Activated CD8-positive, alpha-beta memory T cell treated with anti-CD3 and anti-CD28 coated beads for 1 hour (primary cell): ENCODE measurements around the gene TRAF1.

Source experiments
- DNase-seq, 2 donors: peaks; one replicate each; pipeline ENCODE4 v3.0.0-alpha.2; 2020; ENCODE audit warnings: low read depth in 1 of 2; ENCODE audit errors: extremely low read depth in 1 of 2

TRAF1 gene

GRCh38 chr9:120911295-120911837, 15.2 kb downstream of the TRAF1 start:
- no peak for DNase-seq

GRCh38 chr9:120910643-120911042, 16.0 kb downstream of the TRAF1 start:
- DNase-seq, result no peak

GRCh38 chr9:120909904-120910303, 16.7 kb downstream of the TRAF1 start:
- peak in 1 of 2 donors; percentile 66 for DNase-seq

DNA sequence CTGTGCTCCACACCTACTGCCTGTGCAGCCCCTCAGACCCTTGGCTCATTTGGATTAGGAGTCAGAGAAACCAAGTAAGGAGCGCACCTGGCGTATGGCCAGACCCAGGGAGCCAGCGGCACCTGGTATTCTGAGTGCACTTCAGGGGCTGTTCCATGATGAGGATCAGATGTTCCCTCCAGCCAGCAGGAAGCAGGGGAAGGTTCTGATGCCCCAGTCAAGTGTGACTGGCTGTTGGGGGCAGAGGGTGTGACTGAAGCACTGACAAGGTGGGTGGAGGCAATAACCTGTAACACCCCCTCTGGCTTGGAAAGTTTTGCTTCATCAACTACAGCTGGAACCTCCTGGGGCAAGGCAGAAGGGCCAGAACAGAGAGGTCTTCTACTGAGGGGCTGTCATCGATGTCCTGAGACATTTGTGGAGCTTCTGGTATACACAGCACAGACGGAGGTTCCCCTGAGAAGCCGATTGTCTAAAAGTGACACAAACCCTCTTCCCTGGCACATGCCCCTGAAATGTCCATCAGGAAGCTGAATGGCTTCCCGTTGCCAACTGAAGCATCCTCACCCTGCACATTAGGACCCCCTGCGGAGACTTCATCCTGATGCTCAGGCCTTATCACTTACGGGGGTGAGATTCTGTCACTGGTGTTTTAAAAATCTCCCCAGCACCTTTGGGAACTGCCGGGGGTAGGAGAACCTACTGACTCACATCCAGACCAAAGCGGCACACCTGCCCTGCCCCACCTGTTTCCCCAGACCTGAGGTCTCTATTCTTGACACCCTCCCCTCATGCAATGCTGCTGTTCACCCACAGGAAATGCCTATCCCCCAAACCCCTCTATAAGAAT, 21.1 kb downstream of the TRAF1 start:
- no peak for DNase-seq

GRCh38 chr9:120904978-120905301, 21.7 kb downstream of the TRAF1 start:
- DNase-seq, result no peak

- no peak for DNase-seq
These were observed 22.3 kb downstream of the TRAF1 start for GRCh38 chr9:120904061-120904977.

DNA sequence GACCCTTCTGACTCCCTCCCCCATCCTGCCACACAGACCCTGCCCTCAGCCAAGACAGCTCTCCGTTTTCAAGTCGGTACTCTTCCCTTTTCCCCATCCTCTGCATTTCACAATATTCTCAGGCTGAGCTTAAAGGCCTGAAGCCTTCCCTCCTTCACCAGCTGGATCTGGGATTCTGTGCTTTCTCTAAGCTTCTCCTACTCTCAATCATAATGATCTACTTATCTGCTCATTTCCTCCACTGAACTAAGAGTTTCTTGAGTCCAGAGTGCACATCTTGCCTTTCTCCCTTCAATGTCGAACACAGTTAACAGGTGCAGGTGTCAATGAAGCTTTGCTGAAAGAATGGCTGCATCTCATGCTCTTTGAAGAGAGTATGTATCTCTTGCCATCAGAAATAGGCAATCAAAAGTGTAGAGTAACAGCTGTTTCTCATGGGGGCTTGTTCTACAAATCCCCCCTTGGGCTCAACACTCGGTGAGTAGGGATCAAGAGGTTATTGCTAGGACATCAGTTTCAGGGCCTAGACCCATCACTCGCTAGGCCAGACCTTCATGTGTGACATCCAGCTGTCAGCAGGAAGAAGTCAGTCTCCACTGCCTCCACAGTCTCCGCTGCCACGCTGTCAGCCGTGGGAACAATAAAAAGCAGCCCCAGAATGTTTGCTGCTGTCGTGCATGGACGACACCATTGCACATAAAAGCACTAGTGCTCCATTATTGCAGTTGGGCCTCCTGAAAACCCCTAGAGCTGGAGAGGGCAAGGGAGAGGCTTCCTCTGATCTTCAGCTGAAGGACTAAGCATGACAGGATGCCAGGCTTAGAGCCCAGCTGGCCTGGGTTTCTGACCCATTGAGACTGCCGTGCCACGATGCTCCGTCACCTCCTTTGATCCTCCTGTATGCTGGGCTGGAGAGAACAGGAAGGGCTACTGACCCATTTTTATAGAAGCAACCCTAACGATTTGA, 23.7 kb downstream of the TRAF1 start:
- DNase-seq, result no peak

DNA sequence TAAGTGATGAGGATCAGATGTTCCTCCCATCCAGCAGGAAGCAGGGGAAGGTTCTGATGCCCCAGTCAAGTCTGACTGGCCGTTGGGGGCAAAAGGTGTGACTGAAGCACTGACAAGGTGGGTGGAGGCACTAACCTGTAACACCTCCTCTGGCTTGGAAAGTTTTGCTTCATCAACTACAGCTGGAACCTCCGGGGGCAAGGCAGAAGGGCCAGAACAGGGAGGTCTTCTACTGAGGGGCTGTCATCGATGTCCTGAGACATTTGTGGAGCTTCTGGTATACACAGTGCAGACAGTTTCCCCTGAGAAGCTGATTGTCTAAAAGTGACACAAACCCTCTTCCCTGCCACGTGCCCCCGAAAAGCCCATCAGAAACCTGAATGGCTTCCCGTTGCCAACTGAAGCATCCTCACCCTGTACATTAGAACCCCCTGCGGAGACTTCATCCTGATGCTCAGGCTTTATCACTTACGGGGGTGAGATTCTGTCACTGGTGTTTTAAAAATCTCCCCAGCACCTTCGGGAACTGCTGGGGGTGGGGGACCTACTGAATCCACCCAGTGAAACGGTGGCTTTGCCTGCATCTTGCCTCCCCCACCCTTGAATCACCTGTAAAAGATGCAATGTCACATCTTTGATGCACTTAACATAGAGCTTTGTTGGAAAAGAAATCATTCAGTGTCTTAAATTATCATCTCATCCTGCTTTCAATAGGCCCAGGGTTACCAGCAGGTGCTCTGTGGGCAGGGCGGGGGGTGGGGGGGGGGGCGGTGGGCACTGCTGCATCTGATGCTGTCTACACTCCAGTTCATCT, 24.6 kb downstream of the TRAF1 start:
- no peak for DNase-seq

GRCh38 chr9:120900824-120901223, 25.8 kb downstream of the TRAF1 start:
- no peak for DNase-seq

DNA sequence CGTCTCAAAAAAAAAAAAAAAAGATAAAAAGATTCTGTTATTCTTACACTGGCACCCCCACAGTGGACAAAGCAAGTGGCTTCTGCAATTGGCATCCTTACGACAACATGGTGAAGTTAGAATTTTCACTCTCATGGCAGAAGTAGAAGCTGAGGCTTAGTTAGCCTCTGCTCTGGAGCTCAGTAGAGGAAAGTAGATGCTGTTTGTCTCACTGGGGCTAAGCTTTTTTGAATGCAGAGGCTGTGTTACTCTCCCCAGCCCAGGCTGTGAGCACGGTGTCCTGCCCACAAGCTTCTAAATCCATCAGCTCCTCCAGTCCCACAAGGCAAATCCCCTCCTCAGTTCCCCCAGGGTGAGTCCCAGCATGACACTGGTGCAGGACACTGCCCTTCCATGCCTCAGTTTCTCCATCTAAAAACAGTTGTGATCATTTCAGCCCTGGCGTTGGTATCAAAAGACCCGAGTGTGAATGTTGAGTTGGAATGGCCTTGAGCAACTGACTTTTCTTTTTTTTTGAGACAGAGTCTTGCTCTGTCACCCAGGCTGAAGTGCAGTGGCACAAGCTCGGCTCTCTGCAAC, 27.0 kb downstream of the TRAF1 start:
- no peak for DNase-seq

DNA sequence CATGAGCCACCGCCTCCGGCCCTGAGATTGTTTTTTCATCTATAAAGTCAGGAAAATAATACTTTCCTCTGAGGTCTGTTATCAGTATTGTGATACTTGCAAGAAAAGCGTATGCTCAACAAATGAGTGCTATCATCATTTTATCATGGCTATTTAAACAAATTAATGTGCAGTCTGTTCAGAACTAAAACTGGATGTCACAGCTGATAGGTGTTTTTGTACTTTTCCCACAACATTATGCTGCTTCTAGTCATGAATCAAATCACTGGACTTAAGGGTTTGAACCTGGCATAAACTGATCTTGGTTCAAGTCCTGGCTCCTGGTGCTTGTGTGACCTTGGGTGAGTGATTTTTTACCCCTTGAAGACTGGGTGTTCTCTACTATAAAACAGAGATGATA, 28.2 kb downstream of the TRAF1 start:
- DNase-seq, result no peak

- DNase-seq, result no peak
These were observed 30.6 kb downstream of the TRAF1 start for GRCh38 chr9:120895951-120896350.

DNA sequence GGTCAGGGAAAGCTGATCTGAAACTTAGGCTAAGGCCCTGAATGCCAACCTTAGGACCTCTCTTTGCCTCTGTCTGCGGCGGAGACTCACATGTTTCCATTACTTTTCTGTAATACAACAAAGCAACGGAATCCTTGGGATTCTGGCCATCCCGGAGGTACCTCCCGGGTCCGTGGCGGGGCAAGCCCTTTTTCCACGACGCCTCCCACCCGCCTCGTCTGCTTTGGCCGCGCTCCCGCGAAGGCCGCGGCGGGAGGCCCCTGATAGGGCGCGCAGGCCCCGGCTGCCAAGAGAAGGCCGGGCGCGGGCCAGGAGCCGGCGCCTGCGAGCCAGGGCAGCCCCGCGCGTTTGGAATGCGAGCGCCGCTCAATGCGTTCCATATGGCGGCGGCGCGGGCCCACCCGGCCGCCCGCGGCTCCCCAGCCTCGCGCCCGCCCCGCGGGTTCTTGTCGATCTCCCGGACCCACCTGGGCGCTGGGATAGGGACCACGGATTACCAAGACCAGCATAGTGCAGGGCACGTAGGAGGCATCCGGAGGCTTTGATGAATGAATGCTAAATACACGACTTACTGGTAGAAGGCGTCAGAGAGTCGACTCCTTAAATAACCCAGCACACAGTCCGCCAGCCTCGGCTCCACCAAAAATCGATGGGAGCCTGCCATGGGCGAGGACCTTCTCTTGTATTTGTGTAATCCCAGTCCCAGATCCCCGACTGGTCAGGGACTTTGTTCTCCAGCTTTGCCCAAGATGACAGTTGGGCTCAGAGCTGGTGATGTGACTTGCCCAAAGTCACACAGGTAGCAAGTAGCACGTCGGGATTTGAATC, 32.1 kb downstream of the TRAF1 start:
- no peak for DNase-seq

- no peak for DNase-seq
These were observed 32.8 kb downstream of the TRAF1 start for GRCh38 chr9:120893611-120894307.

- DNase-seq, result no peak
These were observed 33.6 kb downstream of the TRAF1 start for GRCh38 chr9:120892748-120893610.

DNA sequence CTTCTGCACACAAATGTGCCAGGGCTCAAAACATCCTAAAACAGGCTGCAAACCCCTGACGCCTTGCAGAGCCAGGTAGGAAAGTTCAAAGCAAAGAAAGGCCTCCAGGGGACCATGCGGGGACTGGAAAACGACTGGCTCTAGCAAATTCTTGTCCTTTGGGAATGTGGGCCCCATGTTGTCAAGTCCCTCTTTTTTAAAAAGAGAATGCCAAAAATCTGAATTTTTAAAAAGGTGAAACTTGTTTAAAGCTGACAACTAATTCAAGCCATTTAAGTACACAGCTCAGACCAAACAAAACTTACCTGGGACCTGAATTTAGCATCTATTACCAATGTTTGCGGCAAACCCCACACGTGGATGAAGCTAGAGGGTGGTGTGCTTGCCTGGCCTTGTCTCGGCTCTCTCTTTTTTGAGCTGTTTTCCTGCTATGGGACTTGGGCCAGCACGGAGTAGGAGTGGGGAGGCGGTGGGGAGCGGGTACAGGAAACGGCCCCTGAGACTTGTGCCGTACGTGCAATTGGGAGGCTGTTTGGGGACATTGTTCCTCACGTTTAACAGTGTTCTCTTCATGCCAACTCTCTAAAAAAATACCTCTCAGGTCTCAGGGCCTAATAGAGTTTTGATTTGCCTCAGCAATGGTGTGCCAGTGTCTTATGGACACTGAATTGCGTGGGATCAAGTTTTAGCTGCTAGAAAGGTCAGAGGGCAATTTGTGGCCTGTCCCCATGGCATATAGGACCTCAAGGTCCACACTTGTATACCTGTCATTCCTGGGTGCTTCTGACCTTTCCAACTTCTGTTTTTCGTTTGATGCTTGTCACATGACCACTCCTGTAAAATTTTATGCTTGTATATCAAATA, 34.5 kb downstream of the TRAF1 start:
- DNase-seq, result no peak
